WTC11 (cell line): Measurements from ENCODE around the gene DNAJB8.

Experiments used
- CTCF ChIP-seq: fragments of 200-600 bp; IDR thresholded peaks from 2 replicates; pipeline ENCODE4 v1.8.0; 2022; ENCODE audit warnings: antibody characterized with exemption
- E2F4 ChIP-seq: sonication (generic); formaldehyde crosslinking; IDR thresholded peaks from 2 replicates; pipeline ENCODE4 v1.8.1; 2022; ENCODE audit warnings: low read depth, mild to moderate bottlenecking, moderate library complexity, missing genetic modification reagents, borderline replicate concordance
- EMX1 ChIP-seq: fragments of 250-450 bp; sonication (Bioruptor Pico); IDR thresholded peaks from 2 replicates; pipeline ENCODE4 v1.8.0; 2021; ENCODE audit warnings: mild to moderate bottlenecking
- FOXJ3 ChIP-seq: sonication (generic); formaldehyde crosslinking; IDR thresholded peaks from 2 replicates; pipeline ENCODE4 v1.9.0; 2021; ENCODE audit warnings: missing genetic modification reagents, mild to moderate bottlenecking, borderline replicate concordance
- GRHL2 ChIP-seq: fragments of 250-450 bp; sonication (Bioruptor Pico); IDR thresholded peaks from 2 replicates; pipeline ENCODE4 v1.8.0; 2022; ENCODE audit warnings: mild to moderate bottlenecking, moderate library complexity; ENCODE audit not compliant: insufficient replicate concordance, severe bottlenecking
- IRF1 ChIP-seq: sonication (generic); formaldehyde crosslinking; IDR thresholded peaks from 2 replicates; pipeline ENCODE4 v1.8.0; 2023; ENCODE audit warnings: missing genetic modification reagents
- SMAD3 ChIP-seq: sonication (generic); formaldehyde crosslinking; IDR thresholded peaks from 2 replicates; pipeline ENCODE4 v1.8.0; 2022; ENCODE audit warnings: missing genetic modification reagents, mild to moderate bottlenecking, borderline replicate concordance
- SP1 ChIP-seq: sonication (generic); formaldehyde crosslinking; conservative IDR thresholded peaks from 2 replicates; pipeline ENCODE4 v1.8.1; 2022; ENCODE audit warnings: missing genetic modification reagents
- TP53 ChIP-seq: sonication (generic); formaldehyde crosslinking; IDR thresholded peaks from 2 replicates; pipeline ENCODE4 v1.8.1; 2023; ENCODE audit warnings: mild to moderate bottlenecking, missing genetic modification reagents
- USF2 ChIP-seq: sonication (generic); formaldehyde crosslinking; IDR thresholded peaks from 2 replicates; pipeline ENCODE4 v1.8.1; 2023; ENCODE audit warnings: mild to moderate bottlenecking, missing genetic modification reagents, moderate library complexity
- ZNF219 ChIP-seq: sonication (generic); formaldehyde crosslinking; IDR thresholded peaks from 2 replicates; pipeline ENCODE4 v1.8.0; 2023; ENCODE audit warnings: missing genetic modification reagents, mild to moderate bottlenecking, borderline replicate concordance
- ZNF232 ChIP-seq: sonication (generic); formaldehyde crosslinking; IDR thresholded peaks from 2 replicates; pipeline ENCODE4 v1.8.0; 2022; ENCODE audit warnings: mild to moderate bottlenecking, missing genetic modification reagents
- ZNF281 ChIP-seq: sonication (generic); formaldehyde crosslinking; IDR thresholded peaks from 2 replicates; pipeline ENCODE4 v1.8.0; 2023; ENCODE audit warnings: mild to moderate bottlenecking, missing genetic modification reagents

- TF ChIP-seq CTCF (no peak), TP53 (CRISPR knock-in tag) (no peak), GRHL2 (CRISPR knock-in tag) (no peak), ZNF281 (CRISPR knock-in tag) (no peak), FOXJ3 (CRISPR knock-in tag) (no peak), EMX1 (CRISPR knock-in tag) (no peak), USF2 (CRISPR knock-in tag) (peak; percentile 59), E2F4 (CRISPR knock-in tag) (no peak), SP1 (CRISPR knock-in tag) (no peak), IRF1 (CRISPR knock-in tag) (no peak), ZNF232 (CRISPR knock-in tag) (no peak), SMAD3 (CRISPR knock-in tag) (no peak), ZNF219 (no peak)
These were observed 43.7 kb downstream of the DNAJB8 start for GRCh38 chr3:128422762-128423524.
